Activated CD8-positive, alpha-beta T cell treated with anti-CD3 and anti-CD28 coated beads, Interleukin-2, amount 10 ng/mL, durations not matched to agents 7 days and 5 days (primary cell): Measurements from ENCODE around the gene TUBGCP2. TPM values are rescaled to one million over a fixed set of nuclear protein-coding genes. Genes with fewer than 3 reads are reported as not detected.

Experiments used
- ATAC-seq: fragments of 150-1000 bp; cut with Tn5 transposase; one replicate; pipeline ENCODE4 v1.10.0; 2021; ENCODE audit warnings: moderate library complexity
- CTCF ChIA-PET: fragments of 350-600 bp; sonication (Branson Sonifier 250); formaldehyde crosslinking; loops from one replicate; lab custom pipeline; 2021; ENCODE audit warnings: antibody characterized with exemption; lab: Charles Lee
- POLR2A ChIA-PET: fragments of 350-600 bp; sonication (Branson Sonifier 250); formaldehyde crosslinking; loops from one replicate; lab custom pipeline; 2021; ENCODE audit warnings: antibody characterized with exemption; lab: Charles Lee
- DNase-seq: peaks from one replicate; pipeline ENCODE4 v3.0.0-alpha.2; 2020
- H3K27ac Mint-ChIP-seq: one replicate; pipeline ENCODE4 v1.8.0; 2021; ENCODE audit warnings: mild to moderate bottlenecking, mixed read lengths
- H3K27me3 Mint-ChIP-seq: one replicate; pipeline ENCODE4 v1.8.0; 2021; ENCODE audit warnings: low read depth, mixed read lengths
- H3K36me3 Mint-ChIP-seq: one replicate; pipeline ENCODE4 v1.8.0; 2021; ENCODE audit warnings: low read depth, mixed read lengths
- H3K4me1 Mint-ChIP-seq: one replicate; pipeline ENCODE4 v1.8.0; 2021; ENCODE audit warnings: low read depth, mixed read lengths
- H3K4me3 Mint-ChIP-seq: one replicate; pipeline ENCODE4 v1.8.0; 2021; ENCODE audit warnings: mild to moderate bottlenecking, mixed read lengths
- H3K9me3 Mint-ChIP-seq: one replicate; pipeline ENCODE4 v1.8.0; 2022; ENCODE audit warnings: mixed read lengths; ENCODE audit not compliant: insufficient read depth
- total RNA-seq, 2 experiments: library from RNA; stranded (reverse); gene quantifications; one replicate each; pipeline ENCODE4 v1.2.3, GENCODE V29; 2021

TUBGCP2 gene
- total RNA-seq, 2 experiments from 2014 or later: 53.5 to 59.0 TPM

DNA sequence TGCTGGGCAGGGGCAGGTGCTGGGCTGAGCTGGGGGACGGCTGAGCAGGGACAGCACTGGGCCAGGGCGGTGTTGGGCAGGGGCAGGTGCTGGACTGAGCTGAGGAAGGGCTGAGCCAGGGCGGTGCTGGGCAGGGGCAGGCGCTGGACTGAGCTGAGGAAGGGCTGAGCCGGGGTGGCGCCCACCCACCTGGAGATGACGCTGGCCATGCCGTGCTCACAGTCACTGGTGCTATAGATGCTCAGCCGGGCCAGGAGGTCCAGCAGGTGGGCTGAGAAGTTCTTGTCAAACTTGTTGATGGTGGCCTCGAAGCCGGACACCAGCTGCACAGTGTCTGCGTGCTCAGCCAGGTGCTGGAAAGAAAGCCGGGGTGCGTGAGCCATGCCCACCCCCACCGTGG is 27.6 kb downstream of the TUBGCP2 start:
- DNase-seq: no peak
- H3K36me3 Mint-ChIP-seq: peaks cover 42% of the 10 kb centered on the region
- POLR2A ChIA-PET: interaction anchor here (0.8 kb wide), 1 partner anchor 20 kb away, joined by 4 read pairs; no protein-coding TSS in a partner anchor

DNA sequence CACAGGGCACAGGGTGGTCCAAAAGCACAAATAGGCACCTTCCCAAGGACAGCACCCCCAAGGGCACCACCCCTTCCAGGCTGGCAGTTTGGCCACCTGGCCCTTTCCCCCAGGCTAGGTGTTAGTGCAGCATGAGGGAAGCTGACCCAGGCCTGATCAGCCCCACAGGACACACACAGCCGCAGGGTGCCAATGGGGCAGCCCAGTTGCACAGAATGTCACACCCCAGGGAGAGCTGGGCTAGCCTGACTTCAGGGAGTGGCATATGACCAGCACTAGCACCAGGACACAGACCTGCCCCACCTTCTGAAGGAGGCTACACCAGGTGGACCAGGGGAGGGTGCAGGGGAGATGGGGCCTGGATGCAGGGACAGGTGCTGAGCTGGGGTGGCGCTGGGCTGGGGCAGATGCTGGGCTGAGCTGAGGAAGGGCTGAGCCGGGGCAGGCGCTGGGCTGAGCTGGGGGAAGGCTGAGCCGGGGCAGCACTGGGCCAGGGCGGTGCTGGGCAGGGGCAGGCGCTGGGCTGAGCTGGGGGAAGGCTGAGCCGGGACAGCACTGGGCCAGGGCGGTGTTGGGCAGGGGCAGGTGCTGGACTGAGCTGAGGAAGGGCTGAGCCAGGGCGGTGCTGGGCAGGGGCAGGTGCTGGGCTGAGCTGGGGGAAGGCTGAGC is 28.1 kb downstream of the TUBGCP2 start:
- Mint-ChIP-seq H3K4me1 (peaks cover 40% of the 10 kb centered on the region), H3K27me3 (no peaks in the 10 kb centered on the region), H3K9me3 (no peaks in the 10 kb centered on the region), H3K4me3 (no peak overlapping the region), H3K27ac (peak overlapping the region; percentile 49), H3K36me3 (peaks cover 36% of the 10 kb centered on the region)
- DNase-seq: no peak
- CTCF ChIA-PET: interaction anchor here (0.7 to 4.4 kb wide), 2 partner anchors 22 to 26 kb away, joined by 3 to 23 read pairs; no protein-coding TSS in a partner anchor
- POLR2A ChIA-PET: interaction anchor here (0.8 kb wide), 1 partner anchor 20 kb away, joined by 4 read pairs; no protein-coding TSS in a partner anchor
- no peak for ATAC-seq

More for the DNA sequence above, 27.6 kb downstream of the TUBGCP2 start:
- Mint-ChIP-seq H3K4me3 (no peak overlapping the region), H3K27me3 (no peaks in the 10 kb centered on the region), H3K27ac (no peak overlapping the region), H3K9me3 (no peaks in the 10 kb centered on the region), H3K4me1 (peaks cover 34% of the 10 kb centered on the region)
- CTCF ChIA-PET: interaction anchor here (0.7 to 4.4 kb wide), 2 partner anchors 22 to 26 kb away, joined by 3 to 23 read pairs; no protein-coding TSS in a partner anchor
- ATAC-seq: no peak

DNA sequence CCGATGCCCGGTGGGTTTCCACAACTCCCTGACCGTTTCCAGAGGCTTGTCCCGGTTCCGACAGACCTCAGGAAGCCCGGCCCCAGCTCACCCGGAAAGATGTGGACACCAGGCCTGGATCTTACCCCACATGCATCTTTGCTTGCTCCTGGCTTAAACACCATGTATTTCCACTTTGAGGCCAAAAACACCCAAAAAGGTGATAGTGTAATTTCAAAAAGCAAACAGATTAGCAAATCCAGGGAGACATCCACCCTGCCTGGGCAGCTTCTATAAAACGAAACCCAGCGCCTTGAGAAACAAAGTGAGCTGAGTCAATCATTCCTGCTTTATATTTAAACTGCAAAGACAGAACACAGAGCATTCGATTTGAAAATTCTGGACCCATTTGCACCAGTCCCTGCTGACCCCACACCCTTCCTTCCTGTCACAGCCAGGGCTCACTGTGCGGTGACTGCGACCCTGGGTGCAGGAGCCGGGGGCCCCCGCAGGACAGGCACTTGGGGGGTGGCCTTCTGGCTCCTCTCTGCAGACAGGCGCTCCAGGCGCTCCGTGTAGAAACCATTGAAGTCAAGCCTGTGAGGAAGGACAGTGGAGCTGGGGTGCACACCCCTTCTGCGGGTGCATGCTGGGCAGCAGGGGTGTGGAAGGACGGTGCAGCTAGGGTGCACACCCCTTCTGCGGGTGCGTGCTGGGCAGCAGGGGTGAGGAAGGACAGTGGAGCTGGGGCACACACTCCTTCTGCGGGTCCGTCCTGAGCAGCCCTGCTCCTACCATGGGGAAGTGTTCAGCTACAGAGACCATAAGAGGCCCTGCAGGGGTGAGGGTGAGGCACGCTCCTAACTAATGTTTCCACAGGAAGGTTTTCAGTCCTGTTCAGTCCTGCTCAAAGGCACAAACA is 29.1 kb downstream of the TUBGCP2 start:
- peaks cover 47% of the 10 kb centered on the region for H3K4me1 Mint-ChIP-seq
- ChIA-PET CTCF (interaction anchor here (4.4 kb wide), 1 partner anchor 27 kb away, joined by 23 read pairs; no protein-coding TSS in a partner anchor), POLR2A (no interaction called here)
- DNase-seq (no peak), ATAC-seq (no peak)
- H3K4me3 Mint-ChIP-seq: no peak overlapping the region
- H3K27me3 Mint-ChIP-seq: no peaks in the 10 kb centered on the region
- no peaks in the 10 kb centered on the region for H3K9me3 Mint-ChIP-seq
- H3K36me3 Mint-ChIP-seq: peaks cover 35% of the 10 kb centered on the region
- H3K27ac Mint-ChIP-seq: peak overlapping the region; percentile 49

DNA sequence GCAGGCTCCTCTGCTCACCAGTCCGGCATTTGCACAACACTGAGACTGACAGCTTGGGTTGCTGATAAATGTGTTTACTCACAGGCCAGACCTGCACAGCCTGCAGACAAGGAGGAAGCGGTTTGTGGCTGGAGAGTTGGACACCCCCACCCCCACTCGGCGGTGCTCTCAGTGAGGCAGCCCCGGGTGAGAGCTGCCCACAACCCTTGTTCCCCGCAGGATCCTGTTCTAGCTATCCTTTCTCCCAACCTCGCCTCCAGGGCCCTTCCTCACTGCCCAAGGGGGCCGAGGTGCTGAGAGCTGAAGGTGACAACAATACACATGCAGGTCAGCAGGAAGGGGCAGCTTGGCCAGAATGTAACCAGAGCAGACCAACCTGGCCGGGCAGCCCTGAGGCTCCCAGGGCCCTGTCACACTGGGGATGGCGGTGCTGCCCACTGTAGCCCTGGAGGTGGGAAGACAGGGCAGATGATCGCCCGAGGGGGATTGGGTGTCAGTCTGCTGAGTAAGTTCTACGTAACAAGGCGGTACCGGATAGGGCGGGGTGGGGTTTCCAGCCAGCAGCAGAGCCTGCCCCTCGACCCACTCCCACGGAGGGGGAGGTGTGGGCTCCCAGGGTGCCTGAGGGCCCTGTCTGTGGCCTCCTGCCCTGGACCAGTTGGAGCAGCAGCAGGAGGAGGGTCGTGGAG is 30.0 kb downstream of the TUBGCP2 start:
- DNase-seq (peak; percentile 82), ATAC-seq (peak; percentile 22)
- peaks cover 49% of the 10 kb centered on the region for H3K4me1 Mint-ChIP-seq
- no peaks in the 10 kb centered on the region for H3K27me3 Mint-ChIP-seq
- H3K36me3 Mint-ChIP-seq: peaks cover 31% of the 10 kb centered on the region
- H3K4me3 Mint-ChIP-seq: peak overlapping the region; percentile 76
- POLR2A ChIA-PET: interaction anchor here (1.1 kb wide), 1 partner anchor 20 kb away, joined by 4 read pairs; no protein-coding TSS in a partner anchor
- H3K27ac Mint-ChIP-seq: peak overlapping the region; percentile 92
- CTCF ChIA-PET: interaction anchor here (1.2 to 4.4 kb wide), 4 partner anchors 20 to 51 kb away, joined by 3 to 23 read pairs (median 4); no protein-coding TSS in a partner anchor
- no peaks in the 10 kb centered on the region for H3K9me3 Mint-ChIP-seq

DNA sequence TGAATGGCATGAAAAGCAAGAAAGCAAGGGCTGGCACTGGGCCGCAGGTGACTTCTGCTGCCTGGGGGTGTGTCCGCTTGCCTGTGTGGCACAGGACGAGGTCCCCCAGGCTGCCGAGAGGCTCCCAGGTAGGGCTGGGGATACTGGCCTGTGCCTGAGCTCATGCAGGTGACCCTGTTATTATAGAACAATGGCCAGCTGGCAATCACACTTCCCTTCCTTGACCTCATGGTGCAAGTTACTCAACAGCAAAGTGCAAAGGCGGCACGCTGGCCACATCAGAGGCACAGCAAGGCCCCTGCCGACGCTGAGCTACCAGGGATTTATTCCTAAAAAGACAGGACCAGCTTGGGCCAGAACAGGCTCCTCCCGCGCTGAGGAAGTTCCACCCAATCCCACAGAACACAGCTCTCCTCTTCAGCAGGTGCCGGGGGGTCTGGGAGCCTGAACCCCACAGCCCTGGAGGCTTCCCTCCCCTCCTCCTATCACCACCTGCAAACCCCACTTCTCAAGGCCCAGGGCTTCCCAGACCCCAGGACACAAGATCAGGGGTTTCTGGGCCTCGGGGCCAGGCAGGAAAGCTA is 30.6 kb downstream of the TUBGCP2 start:
- Mint-ChIP-seq H3K9me3 (no peaks in the 10 kb centered on the region), H3K4me3 (peak overlapping the region; percentile 76), H3K4me1 (peaks cover 49% of the 10 kb centered on the region), H3K27me3 (no peaks in the 10 kb centered on the region), H3K27ac (peak overlapping the region; percentile 92), H3K36me3 (peaks cover 32% of the 10 kb centered on the region)
- DNase-seq: no peak
- POLR2A ChIA-PET: interaction anchor here (1.1 kb wide), 2 partner anchors 20 to 77 kb away, joined by 4 read pairs; no protein-coding TSS in a partner anchor
- no peak for ATAC-seq
- CTCF ChIA-PET: interaction anchor here (1.2 to 4.4 kb wide), 4 partner anchors 19 to 52 kb away, joined by 3 to 23 read pairs (median 4); no protein-coding TSS in a partner anchor

DNA sequence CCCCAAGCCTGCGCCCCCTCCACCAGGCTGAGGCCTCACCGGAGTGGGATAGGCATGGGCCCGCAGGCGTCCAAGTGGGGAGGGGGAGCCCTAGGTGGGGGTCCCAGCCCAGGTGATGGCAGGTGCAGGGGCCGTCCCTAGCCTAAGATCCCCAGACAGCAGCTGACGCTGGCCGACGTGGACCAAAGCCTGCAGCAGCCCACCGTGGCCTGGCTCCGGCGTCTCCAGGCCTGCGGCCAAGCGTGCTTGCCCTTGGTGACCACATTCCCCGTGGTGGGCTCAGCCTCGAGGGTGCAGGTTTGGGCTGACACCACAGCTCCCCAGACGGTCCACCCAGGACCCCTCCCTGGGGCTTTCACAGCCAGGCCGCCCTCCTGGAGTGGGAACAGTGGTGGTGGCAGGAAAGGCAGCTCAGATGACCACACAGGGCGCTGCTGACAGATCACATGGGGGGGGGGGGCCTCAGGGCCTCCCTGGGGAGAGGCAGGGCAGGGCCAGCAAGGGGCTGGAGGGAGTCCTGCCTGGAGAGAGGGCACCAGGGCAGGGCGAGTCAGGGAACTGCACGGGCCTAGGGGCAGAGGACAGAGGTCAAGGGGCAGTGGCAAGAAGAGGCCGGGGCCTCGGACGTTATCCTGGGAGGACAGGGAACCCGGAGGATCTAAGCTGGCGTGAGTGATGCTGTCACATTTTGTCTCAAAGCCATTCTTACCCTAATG is 31.2 kb downstream of the TUBGCP2 start:
- peak overlapping the region; percentile 92 for H3K27ac Mint-ChIP-seq
- peak overlapping the region; percentile 76 for H3K4me3 Mint-ChIP-seq
- no peaks in the 10 kb centered on the region for H3K9me3 Mint-ChIP-seq
- ATAC-seq (no peak), DNase-seq (no peak)
- POLR2A ChIA-PET: interaction anchor here (0.9 to 3.5 kb wide), 4 partner anchors 10 to 78 kb away, joined by 3 to 13 read pairs (median 4); no protein-coding TSS in a partner anchor
- H3K4me1 Mint-ChIP-seq: peaks cover 49% of the 10 kb centered on the region
- no peaks in the 10 kb centered on the region for H3K27me3 Mint-ChIP-seq
- CTCF ChIA-PET: interaction anchor here (1.2 to 4.4 kb wide), 3 partner anchors 26 to 52 kb away, joined by 3 to 23 read pairs (median 3); no protein-coding TSS in a partner anchor
- peaks cover 30% of the 10 kb centered on the region for H3K36me3 Mint-ChIP-seq

DNA sequence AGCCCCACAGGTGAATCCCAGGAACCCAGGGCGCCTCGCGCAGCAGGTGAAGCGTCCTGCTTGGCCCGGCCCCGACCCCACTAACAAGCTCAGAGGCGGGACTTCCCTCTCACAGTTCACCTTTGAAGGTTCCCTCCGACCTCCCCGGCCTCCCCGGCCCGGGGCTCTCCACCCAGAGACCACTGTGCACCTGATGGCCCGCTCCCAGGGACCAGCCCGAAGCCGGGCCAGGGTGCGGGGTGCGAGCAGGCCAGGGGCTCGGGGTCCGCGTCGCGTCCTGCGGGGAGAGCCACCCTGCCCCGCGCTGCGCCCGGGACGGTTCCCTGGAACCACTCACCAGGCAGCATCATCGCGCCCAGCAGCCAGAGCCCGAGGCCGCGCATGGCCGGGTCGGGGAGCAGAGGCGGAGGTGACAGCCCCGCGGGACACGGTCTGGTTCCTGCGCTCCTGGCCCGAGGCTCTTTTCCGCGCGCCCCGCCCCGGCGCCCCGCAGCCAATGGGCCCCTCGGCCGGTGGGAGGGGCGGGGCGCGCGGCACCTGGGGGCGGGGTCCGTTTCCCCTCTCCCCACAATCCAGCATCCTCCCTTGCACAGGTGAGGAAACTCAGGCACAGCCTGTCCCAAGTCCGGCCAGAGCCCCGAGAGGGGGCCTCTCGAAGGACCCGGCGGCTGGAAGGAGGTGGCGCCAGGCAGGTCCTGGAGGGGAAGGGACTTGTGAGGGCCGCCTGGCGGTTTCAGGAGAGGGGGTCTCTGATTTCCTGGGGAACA is 32.1 kb downstream of the TUBGCP2 start, which contains the start of gene ADAM8:
Gene ADAM8, minus strand, starts transcription at position 434 of the 767 bp plus-strand sequence. Its CDS starts 51 bp downstream, at position 383.
- H3K36me3 Mint-ChIP-seq: peaks cover 28% of the 10 kb centered on the region
- no peaks in the 10 kb centered on the region for H3K9me3 Mint-ChIP-seq
- peak within 1 kb of the TSS; percentile 87 for H3K4me3 Mint-ChIP-seq
- ATAC-seq (peak; percentile 61), DNase-seq (peak; percentile 66)
- peak within 1 kb of the TSS; percentile 92 for H3K27ac Mint-ChIP-seq
- ChIA-PET POLR2A (interaction anchor here (0.6 to 3.5 kb wide), 8 partner anchors 10 to 79 kb away, joined by 3 to 13 read pairs (median 4); no protein-coding TSS in a partner anchor), CTCF (interaction anchor here (1.0 to 4.4 kb wide), 7 partner anchors 9 to 53 kb away, joined by 3 to 23 read pairs (median 5); no protein-coding TSS in a partner anchor)
- H3K27me3 Mint-ChIP-seq: no peaks in the 10 kb centered on the region
- peaks cover 49% of the 10 kb centered on the region for H3K4me1 Mint-ChIP-seq

DNA sequence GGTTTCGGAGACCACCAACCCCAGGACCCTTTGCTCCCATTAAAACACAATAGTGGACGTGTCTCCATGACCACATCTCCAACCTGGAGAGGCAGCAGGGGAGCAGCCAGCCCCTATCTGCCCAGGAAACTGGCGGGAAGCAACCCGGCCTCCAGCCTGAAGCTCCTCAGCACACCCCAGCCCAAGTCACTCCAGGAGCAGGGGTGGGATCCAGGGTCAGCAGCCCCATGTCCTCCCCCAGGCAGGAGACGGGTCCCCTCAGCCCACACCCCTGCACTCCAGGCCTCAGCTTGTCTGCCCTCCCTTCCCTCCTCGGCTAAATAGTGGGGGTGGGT is 32.6 kb downstream of the TUBGCP2 start:
- ChIA-PET POLR2A (interaction anchor here (0.6 to 3.5 kb wide), 7 partner anchors 9 to 133 kb away, joined by 3 to 13 read pairs (median 4); no protein-coding TSS in a partner anchor), CTCF (interaction anchor here (1.0 to 2.8 kb wide), 6 partner anchors 8 to 54 kb away, joined by 3 to 17 read pairs (median 5); no protein-coding TSS in a partner anchor)
- no peaks in the 10 kb centered on the region for H3K27me3 Mint-ChIP-seq
- peak overlapping the region; percentile 86 for H3K27ac Mint-ChIP-seq
- ATAC-seq (peak; percentile 0), DNase-seq (no peak)
- H3K4me1 Mint-ChIP-seq: peaks cover 49% of the 10 kb centered on the region
- peak overlapping the region; percentile 87 for H3K4me3 Mint-ChIP-seq
- no peaks in the 10 kb centered on the region for H3K9me3 Mint-ChIP-seq
- H3K36me3 Mint-ChIP-seq: peaks cover 28% of the 10 kb centered on the region

DNA sequence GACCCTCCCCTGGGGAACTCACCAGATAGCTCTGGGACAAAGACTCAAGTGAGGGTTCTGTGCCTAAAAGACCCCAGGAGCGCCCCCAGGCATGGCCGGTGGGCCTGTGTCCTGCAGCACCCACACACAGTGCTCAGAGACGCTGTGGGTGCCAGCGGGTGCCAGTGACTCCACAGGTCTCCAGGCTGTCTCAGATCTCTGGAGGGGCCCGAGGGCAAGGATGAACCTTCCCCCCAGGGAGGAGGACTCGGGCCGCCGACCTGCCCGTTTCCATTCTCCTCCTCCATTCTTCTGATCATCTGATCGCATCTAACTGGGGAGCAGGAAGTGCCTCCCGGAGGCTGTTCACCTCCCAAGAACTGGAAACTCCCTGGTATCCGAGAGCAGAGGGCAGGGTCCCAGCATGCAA is 33.0 kb downstream of the TUBGCP2 start:
- CTCF ChIA-PET: interaction anchor here (1.0 to 2.8 kb wide), 7 partner anchors 8 to 132 kb away, joined by 3 to 17 read pairs (median 5); no protein-coding TSS in a partner anchor
- no peaks in the 10 kb centered on the region for H3K27me3 Mint-ChIP-seq
- H3K27ac Mint-ChIP-seq: peak overlapping the region; percentile 86
- POLR2A ChIA-PET: interaction anchor here (0.5 to 3.5 kb wide), 11 partner anchors 9 to 829 kb away, joined by 3 to 13 read pairs (median 3); no protein-coding TSS in a partner anchor
- no peaks in the 10 kb centered on the region for H3K9me3 Mint-ChIP-seq
- ATAC-seq: peak; percentile 62
- DNase-seq: peak; percentile 63
- H3K4me3 Mint-ChIP-seq: peak overlapping the region; percentile 87
- H3K36me3 Mint-ChIP-seq: peaks cover 28% of the 10 kb centered on the region
- H3K4me1 Mint-ChIP-seq: peaks cover 49% of the 10 kb centered on the region
